HG03354 (cell line): Measurements from ENCODE around the gene NDC1.

Experiments
- ATAC-seq: cut with Tn5 transposase; IDR thresholded peaks from one replicate; pipeline ENCODE4 v1.9.1; 2021; ENCODE audit warnings: mild to moderate bottlenecking; ENCODE audit not compliant: unreplicated experiment, poor library complexity, severe bottlenecking

Gene NDC1

DNA sequence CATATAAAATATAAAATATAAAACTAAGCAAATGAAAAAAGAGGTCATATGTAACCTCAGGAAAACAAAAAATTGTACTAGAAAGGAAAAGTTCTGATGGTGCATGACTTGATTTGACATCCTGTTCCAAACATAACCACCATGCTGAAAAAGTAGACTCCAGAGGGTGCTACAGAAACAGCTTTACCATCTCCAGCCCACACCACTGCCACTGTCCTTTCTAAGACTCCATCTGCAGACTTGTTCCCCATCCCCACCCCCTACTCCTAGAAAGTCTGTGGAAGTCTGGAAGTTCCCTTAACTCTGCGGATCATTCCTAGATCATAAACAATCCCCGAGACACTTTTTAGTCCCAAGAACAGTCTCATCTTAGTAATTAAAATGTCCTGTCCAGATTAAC is 119.7 kb downstream of the NDC1 start:
- ATAC-seq, result no peak

DNA sequence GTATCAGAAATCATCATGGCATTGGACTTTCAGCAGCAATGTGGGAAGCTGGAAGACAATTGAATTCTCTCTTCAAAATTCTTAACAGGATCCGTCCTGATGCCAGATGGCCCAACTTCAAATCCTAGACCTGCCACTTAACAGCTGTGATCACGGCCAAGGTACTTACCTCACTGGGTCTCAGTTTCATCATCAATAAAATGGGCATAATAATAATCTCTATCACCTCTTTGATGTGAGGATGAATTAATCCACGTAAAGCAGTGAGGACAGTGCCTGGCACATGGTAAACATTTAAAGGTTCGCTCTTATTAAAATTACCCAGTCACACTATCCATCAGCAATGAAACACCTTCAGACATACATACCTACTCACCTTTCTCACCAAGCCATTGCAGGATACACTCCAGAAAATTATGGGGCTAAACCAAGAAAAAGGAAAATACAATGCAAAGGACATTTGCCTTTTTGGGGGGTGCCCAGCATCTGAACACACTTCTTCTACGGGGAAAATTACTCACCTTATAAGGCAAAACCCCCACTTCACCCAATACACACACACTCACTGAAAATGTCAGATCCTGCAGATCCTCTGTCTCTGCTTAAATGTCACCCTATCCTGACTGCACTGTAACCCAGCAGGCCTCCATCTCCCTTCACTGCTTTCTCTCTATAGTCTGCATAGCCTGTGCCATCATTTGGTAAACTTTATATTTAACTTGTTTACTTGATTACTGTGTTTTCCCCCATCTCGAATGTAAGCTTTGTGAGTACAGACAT is 120.9 kb downstream of the NDC1 start:
- no peak for ATAC-seq

DNA sequence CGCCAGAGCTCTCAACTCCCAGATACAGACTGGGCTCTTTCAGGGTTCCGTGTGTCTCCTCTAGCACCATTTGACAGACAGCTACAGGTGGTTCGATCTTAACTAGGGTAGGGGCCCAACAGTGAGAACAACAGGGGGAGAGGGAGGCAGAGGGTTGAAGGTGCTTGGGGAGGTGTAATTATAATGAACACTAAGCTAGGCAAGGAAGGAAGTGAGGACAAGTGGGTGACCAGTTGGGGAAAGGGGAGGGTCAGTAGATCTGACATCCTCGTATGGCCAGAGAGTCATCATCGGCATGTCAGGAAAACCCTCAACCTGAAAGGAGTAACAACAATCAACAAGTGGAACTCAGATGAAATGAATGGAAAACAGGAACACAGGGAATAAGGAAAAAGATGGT is 121.9 kb downstream of the NDC1 start:
- no peak for ATAC-seq

DNA sequence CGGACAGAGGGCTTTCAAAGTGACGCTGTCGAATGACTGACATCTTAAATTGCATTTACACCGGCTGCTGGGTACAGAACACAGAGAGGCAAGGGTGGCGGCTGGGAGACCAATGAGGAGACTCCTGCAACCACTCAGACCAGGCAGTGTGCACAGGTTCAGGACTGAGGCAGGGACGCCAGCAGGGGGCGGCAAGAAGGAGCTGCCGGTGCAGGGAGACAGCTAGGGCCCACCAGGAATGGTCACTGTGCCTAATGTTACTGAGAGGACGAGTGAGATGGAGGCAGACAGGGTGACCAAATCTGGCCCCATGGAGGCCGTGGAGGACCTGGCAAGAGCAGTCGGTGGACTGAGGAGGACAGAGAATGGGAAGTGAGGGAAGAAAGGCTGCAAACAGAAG is 122.6 kb downstream of the NDC1 start:
- no peak for ATAC-seq
